GM12801 (cell line): ENCODE data around the gene PRAMEF2.
"Not testable (repeated sequence)": the region's sequence is repeated elsewhere in the genome, so short reads cannot be mapped to it uniquely, and the experiment has no call there.

Experiments used
- CTCF ChIP-seq: IDR thresholded peaks from one replicate; pipeline ENCODE4 v1.5.1; 2011; ENCODE audit warnings: control low read depth; ENCODE audit not compliant: insufficient read length; ENCODE audit errors: extremely low read depth

Gene PRAMEF2

DNA sequence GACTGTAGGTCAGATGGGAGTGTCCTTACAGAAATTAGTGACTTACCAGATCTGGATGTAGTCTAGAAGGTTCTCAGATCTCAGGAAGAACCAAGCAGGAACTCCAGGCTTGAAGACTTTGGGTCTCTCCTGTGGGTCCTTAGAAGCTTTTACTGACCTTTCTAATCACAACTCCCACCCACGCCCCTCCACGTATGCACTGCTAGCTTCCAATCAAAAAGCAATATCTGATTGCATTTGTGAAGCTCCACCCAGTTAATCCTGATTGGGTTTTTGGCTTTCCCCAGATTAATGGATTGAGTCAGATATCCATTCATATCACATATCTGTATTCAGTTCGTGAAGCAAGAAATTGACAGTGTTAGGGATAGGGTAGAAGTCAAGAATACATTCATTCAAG, 29.2 kb downstream of the PRAMEF2 start, which contains the start of gene PRAMEF4:
Gene PRAMEF4 (minus strand): TSS at position 101 of the 400 bp plus-strand sequence. CDS start 2,807 bp downstream, outside the sequence.
- TF ChIP-seq CTCF = not testable (repeated sequence)

DNA sequence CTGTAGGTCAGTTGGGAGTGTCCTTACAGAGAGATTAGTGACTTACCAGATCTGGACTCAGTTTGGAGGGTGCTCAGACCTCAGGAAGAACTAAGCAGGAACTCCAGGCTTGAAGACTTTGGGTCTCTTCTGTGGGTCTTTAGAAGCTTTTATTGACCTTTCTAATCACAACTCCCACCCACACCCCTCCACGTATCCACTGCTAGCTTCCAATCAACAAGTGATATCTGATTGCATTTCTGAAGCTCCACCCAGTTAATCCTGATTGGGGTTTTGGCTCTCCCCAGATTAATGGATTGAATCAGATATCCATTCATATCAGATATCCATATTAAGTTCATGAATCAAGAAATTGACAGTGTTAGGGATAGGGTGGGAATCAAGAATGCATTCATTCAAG, 41.3 kb downstream of the PRAMEF2 start, which contains the start of gene PRAMEF10:
Gene PRAMEF10 (minus strand): TSS at position 101 of the 400 bp plus-strand sequence. CDS start 2,423 bp downstream, outside the sequence.
- not testable (repeated sequence) for TF ChIP-seq CTCF
